ENCODE measurements around the gene TYSND1. TPM values are rescaled to one million over a fixed set of nuclear protein-coding genes. Genes with fewer than 3 reads are reported as not detected.
"Not testable (repeated sequence)": the region's sequence is repeated elsewhere in the genome, so short reads cannot be mapped to it uniquely, and the experiment has no call there.

Gene TYSND1
- 9.7 and 10.1 TPM in 2 replicates for total RNA-seq

GRCh38 chr10:70146489-70147258 is at the start of gene TYSND1:
TSS of gene TYSND1 (minus strand) at chr10:70146700. CDS start at chr10:70146586, 114 bp downstream.
- peak; percentile 92 for DNase-seq (ENCODE audit: extremely low read depth, low read depth, low spot score)

GRCh38 chr10:70193391-70193844 is 46.9 kb upstream of the TYSND1 start:
- no peak for DNase-seq (ENCODE audit: extremely low read depth, low read depth, low spot score)

- DNase-seq (ENCODE audit: extremely low read depth, low read depth, low spot score), result no peak
These were observed 45.9 kb upstream of the TYSND1 start for GRCh38 chr10:70192326-70192968.

DNA sequence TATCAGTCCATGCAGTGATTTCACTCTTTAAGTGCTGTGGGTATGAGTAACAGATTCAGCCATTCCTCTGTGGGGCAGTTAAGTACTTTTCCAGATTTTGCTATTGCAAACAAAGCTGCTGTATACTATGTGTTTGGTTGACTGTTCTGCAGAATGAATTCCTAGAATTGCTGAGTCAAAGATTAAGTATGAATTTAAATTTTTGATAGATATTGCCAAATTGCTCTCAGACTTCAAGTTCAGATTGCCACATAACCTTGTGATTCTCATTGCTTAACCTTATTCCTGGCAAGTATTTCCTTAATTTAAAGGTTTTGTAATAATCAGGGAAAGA is 45.4 kb upstream of the TYSND1 start:
- no peak for DNase-seq (ENCODE audit: extremely low read depth, low read depth, low spot score)

- no peak for DNase-seq (ENCODE audit: extremely low read depth, low read depth, low spot score)
These were observed 44.9 kb upstream of the TYSND1 start for GRCh38 chr10:70191161-70191971.

GRCh38 chr10:70190581-70190980 is 44.1 kb upstream of the TYSND1 start:
- DNase-seq (ENCODE audit: extremely low read depth, low read depth, low spot score), result no peak

GRCh38 chr10:70190102-70190501 is 43.6 kb upstream of the TYSND1 start:
- DNase-seq (ENCODE audit: extremely low read depth, low read depth, low spot score), result no peak

DNA sequence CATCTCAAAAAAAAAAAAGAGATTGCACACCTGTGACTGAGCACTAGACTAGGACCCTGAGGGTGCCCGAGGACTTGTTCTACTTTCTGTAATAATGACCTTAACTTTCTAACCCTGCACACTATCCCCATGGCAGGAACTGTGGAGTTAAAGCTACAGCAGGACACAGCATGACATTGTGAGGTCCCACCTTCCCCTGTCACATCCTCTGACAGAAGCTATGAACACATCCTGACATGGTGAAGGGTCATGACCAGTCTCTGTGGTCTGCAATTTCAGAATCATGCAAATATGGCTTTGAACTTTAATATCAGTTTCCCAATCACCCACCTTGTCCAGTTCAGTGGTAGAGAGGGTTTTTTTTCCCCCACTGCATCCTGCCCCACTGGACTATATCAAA is 42.3 kb upstream of the TYSND1 start:
- DNase-seq (ENCODE audit: extremely low read depth, low read depth, low spot score), result no peak

GRCh38 chr10:70186571-70186970 is 40.1 kb upstream of the TYSND1 start:
- no peak for DNase-seq (ENCODE audit: extremely low read depth, low read depth, low spot score)

DNA sequence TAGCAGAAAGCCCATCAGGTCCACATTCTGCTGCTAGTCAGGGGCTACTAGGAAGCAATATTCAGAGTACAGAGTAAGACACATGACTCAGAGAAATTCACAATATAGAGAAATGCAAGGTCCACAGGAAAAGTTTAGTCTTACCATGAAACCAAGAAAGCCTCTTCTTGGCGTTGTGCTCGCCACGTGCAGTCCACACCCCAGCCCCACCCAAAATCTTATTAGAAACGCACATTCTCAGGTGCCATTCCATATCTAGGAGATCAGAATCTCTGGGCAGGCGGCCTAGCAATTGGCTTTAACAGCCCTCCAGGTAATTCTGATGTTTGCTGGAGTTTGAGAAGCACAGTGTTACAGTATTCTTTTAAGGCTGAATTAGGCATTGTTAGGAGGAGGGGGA is 39.6 kb upstream of the TYSND1 start:
- DNase-seq (ENCODE audit: extremely low read depth, low read depth, low spot score), result no peak

DNA sequence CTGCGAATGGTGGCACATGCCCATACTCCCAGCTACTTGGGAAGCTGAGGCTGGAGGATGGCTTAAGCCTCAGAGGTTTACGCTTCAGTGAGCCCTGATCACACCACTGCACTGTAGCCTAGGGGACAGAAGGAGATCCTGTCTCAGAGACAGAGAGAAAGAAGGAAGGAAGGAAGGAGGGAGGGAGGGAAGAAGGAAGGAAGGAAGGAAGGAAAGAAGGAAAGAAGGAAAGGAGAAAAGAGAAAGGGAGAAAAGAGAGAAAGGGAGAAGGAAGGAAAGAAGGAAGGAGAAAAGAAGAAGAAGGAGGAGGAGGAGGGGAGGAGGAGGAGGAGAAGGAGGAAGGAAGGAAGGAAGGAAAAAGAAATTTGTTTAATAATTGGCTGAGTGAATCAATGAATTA is 36.8 kb upstream of the TYSND1 start:
- DNase-seq (ENCODE audit: extremely low read depth, low read depth, low spot score), result no peak

DNA sequence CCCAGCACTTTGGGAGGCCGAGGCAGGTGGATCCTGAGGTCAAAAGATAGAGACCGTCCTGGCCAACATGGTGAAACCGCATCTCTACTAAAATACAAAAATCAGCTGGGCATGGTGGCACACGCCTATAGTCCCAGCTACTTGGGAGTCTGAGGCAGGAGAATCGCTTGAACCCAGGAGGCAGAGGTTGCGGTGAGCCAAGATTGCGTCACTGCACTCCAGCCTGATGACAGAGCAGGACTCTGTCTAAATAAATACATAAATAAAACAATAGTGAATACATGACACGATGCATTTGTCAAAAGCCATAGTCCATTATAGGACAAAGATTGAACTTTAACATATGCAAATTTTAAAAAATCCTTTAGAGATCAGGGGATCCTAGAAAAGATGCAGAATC is 32.7 kb upstream of the TYSND1 start:
- DNase-seq (ENCODE audit: extremely low read depth, low read depth, low spot score), result not testable (repeated sequence)

GRCh38 chr10:70178139-70178725 is 31.7 kb upstream of the TYSND1 start:
- no peak for DNase-seq (ENCODE audit: extremely low read depth, low read depth, low spot score)

GRCh38 chr10:70176441-70176840 is 29.9 kb upstream of the TYSND1 start:
- DNase-seq (ENCODE audit: extremely low read depth, low read depth, low spot score), result no peak

GRCh38 chr10:70175516-70175915 is 29.0 kb upstream of the TYSND1 start:
- DNase-seq (ENCODE audit: extremely low read depth, low read depth, low spot score), result no peak

- peak; percentile 16 for DNase-seq (ENCODE audit: extremely low read depth, low read depth, low spot score)
These were observed 27.7 kb upstream of the TYSND1 start for GRCh38 chr10:70174058-70174741.

DNA sequence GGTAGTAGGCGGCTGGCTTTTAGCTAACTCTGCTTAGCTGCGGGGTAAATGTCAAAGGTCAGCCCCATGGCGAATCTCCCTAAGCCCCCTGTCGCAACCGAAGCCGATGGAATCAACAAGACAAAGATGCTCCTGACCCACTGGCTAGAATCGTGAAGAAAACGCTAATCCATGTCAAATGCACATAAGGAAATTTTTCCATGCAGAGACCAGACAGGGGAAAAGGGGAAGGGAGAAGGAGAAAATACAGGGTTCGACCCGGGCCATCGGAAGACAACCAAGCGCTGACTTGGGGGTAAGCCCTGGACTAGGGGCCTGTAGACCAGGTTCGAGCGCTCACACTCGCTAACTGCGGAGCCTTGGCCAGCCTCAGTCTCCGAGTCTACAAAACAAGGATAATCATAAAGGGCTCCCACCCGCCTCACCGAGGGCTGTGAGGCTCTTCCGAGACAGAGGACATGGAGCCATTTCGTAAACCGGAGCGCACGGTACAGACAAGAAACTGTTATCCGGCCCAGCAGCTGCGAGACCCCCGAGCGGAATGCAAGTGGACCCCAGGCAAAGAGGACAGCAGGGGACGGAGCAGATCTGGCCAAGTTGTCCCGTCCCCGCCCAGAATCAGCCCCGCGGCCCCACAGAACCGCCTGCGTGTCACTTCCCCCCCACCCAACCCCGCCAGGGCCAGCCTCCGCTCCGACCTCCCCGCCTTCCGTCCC is 23.3 kb upstream of the TYSND1 start:
- DNase-seq (ENCODE audit: extremely low read depth, low read depth, low spot score), result no peak

- DNase-seq (ENCODE audit: extremely low read depth, low read depth, low spot score), result no peak
These were observed 22.5 kb upstream of the TYSND1 start for GRCh38 chr10:70169011-70169410.

DNA sequence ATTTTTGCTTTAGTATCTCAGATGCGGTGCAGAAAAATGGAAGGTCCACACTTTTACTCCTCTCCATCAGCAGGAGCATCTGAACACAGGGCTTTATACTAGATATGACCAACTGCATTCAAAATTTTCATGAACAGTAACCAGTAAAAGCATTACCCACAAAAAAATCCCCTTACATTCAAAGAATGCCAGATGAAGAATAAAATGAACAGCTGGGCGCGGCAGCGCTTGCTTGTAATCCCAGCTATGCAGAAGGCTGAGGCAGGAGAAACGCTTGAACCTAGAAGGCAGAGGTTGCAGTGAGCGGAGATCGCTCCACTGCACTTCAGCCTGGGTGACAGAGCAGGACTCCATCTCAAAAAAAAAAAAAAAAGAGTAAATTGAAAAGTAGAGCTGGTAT is 20.7 kb upstream of the TYSND1 start:
- no peak for DNase-seq (ENCODE audit: extremely low read depth, low read depth, low spot score)

DNA sequence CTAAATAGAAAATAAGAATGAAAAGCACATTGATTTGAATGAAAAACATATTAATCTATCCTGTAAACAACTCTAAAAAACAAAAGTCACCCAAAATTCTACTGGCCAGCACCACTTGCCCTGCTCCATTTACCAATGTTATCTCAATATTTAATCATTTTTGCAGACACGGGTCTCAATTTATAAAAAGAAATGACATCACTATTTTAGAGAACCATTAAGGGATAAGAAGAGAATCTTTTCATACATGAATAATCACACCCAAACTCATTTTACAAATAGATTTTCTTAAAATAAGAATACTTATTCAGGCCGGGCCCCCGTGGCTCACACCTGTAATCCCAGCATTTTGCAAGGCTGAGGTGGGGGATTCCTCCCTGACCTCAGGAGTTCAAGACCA is 19.9 kb upstream of the TYSND1 start:
- no peak for DNase-seq (ENCODE audit: extremely low read depth, low read depth, low spot score)

All from glomerular endothelial cell (primary cell).